ENCODE results near the gene CHIC2.

DNA sequence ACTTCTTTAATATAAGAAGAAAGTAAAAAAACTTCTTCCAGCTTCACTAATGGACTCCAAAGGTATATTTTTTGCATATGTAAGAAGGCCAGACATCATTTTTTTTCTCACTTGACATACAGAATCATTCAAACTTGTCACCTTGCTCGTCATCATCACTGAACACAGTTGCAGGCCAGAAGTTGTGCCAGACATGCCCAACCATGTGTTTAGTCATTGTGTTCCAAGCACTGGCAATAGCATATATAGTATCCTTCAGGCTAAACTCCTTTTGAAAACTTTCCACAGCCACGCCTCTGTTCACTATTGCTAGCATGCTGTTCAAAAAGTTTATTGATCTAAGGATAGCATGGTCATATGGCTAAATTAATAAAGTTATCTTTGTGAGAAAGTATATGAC lies 83.3 kb downstream of the CHIC2 start:
- TF ChIP-seq EZH2 (IDR thresholded peaks at IDR 0.05; ENCODE audit: insufficient read depth, poor library complexity, severe bottlenecking) (no peak), EZH2phosphoT487 (IDR thresholded peaks at IDR 0.05; ENCODE audit: insufficient read depth, low read depth) (no peak)

Data from GM23248 (cell line).